Smooth muscle cell (in vitro differentiated cells): ENCODE data around the gene CACNB2. TPM values are rescaled to one million over a fixed set of nuclear protein-coding genes. Genes with fewer than 3 reads are reported as not detected.

Experiments
- DNase-seq: peaks from one replicate; lab custom pipeline; 2025; ENCODE audit not compliant: unreplicated experiment; lab: John Stamatoyannopoulos, UW
- H2AFZ ChIP-seq: fragments of 200-600 bp; sonication (generic); 2 replicates; pipeline ENCODE4 v1.6.0; 2016; ENCODE audit warnings: antibody characterized with exemption, low read depth, mild to moderate bottlenecking
- H3F3A ChIP-seq: fragments of 200-600 bp; sonication (generic); 2 replicates; pipeline ENCODE4 v1.6.0; 2017; ENCODE audit warnings: antibody characterized with exemption, low read depth
- H3K27ac ChIP-seq: fragments of 200-600 bp; sonication (generic); 2 replicates; pipeline ENCODE4 v1.5.1; 2016; ENCODE audit warnings: low read depth, mild to moderate bottlenecking
- H3K27me3 ChIP-seq: fragments of 200-600 bp; sonication (generic); 2 replicates; pipeline ENCODE4 v1.6.1; 2016; ENCODE audit warnings: low read depth, mild to moderate bottlenecking
- H3K36me3 ChIP-seq: fragments of 200-600 bp; sonication (generic); 2 replicates; pipeline ENCODE4 v1.5.1; 2016; ENCODE audit warnings: low read depth
- H3K4me1 ChIP-seq: fragments of 200-600 bp; sonication (generic); 2 replicates; pipeline ENCODE4 v1.5.1; 2016; ENCODE audit warnings: low read depth
- H3K4me2 ChIP-seq: fragments of 200-600 bp; sonication (generic); 2 replicates; pipeline ENCODE4 v1.6.0; 2016; ENCODE audit warnings: mild to moderate bottlenecking
- H3K4me3 ChIP-seq: fragments of 200-600 bp; sonication (generic); 2 replicates; pipeline ENCODE4 v1.5.1; 2016; ENCODE audit warnings: mild to moderate bottlenecking
- H3K79me2 ChIP-seq: fragments of 200-600 bp; sonication (generic); 2 replicates; pipeline ENCODE4 v1.6.0; 2016; ENCODE audit warnings: low read depth, mild to moderate bottlenecking
- H3K9ac ChIP-seq: fragments of 200-600 bp; sonication (generic); 2 replicates; pipeline ENCODE4 v1.6.0; 2016; ENCODE audit warnings: low read depth
- H3K9me3 ChIP-seq: fragments of 200-600 bp; sonication (generic); replicated peaks from 2 replicates; pipeline ENCODE4 v1.5.1; 2016; ENCODE audit warnings: low read depth
- H4K20me1 ChIP-seq: fragments of 200-600 bp; sonication (generic); 2 replicates; pipeline ENCODE4 v1.6.0; 2016; ENCODE audit warnings: low read depth
- WGBS: methylation state at CpG from one replicate; pipeline ENCODE4 v1.1.7; 2016; ENCODE audit warnings: low lambda C conversion rate; 5-methylcytosine and 5-hydroxymethylcytosine counted together
- polyA plus RNA-seq: library from polyadenylated mRNA; unstranded; fragments of >200 nt; fragmentation: Nextera tagmentation; extraction: Ambion mirVana; gene quantifications from 2 replicates; pipeline ENCODE4 v1.2.1, GENCODE V29; 2016
- total RNA-seq: library from RNA; depleted of rRNA; stranded (reverse); fragments of >200 nt; gene quantifications from 2 replicates; pipeline ENCODE4 v1.2.3, GENCODE V29; 2014
- TF ChIP-seq, protein P1 (sequence below): fragments of 200-600 bp; sonication (generic); IDR thresholded peaks from 2 replicates; pipeline ENCODE4 v1.5.1; 2017; ENCODE audit warnings: borderline replicate concordance, mild to moderate bottlenecking, antibody characterized with exemption; ENCODE audit not compliant: insufficient read depth, poor library complexity, severe bottlenecking

The CACNB2 gene
- total and polyA plus RNA-seq, 2 experiments from 2014 or later = 0.04 to 1.1 TPM

- no peak for DNase-seq
- Histone ChIP-seq H3K4me3 (no peak overlapping the region), H3K4me1 (no peaks in the 10 kb centered on the region), H3K27ac (no peak overlapping the region), H3K79me2 (no peaks in the 10 kb centered on the region), H3K36me3 (no peaks in the 10 kb centered on the region), H3F3A (no peaks in the 10 kb centered on the region), H3K9me3 (no peaks in the 10 kb centered on the region), H3K4me2 (no peak overlapping the region), H3K9ac (no peak overlapping the region), H2AFZ (no peak overlapping the region), H3K27me3 (peaks cover 26% of the 10 kb centered on the region), H4K20me1 (no peaks in the 10 kb centered on the region)
- 62% methylated on average over 10 of the region's 10 CpGs for WGBS
- TF ChIP-seq, protein P1, sequence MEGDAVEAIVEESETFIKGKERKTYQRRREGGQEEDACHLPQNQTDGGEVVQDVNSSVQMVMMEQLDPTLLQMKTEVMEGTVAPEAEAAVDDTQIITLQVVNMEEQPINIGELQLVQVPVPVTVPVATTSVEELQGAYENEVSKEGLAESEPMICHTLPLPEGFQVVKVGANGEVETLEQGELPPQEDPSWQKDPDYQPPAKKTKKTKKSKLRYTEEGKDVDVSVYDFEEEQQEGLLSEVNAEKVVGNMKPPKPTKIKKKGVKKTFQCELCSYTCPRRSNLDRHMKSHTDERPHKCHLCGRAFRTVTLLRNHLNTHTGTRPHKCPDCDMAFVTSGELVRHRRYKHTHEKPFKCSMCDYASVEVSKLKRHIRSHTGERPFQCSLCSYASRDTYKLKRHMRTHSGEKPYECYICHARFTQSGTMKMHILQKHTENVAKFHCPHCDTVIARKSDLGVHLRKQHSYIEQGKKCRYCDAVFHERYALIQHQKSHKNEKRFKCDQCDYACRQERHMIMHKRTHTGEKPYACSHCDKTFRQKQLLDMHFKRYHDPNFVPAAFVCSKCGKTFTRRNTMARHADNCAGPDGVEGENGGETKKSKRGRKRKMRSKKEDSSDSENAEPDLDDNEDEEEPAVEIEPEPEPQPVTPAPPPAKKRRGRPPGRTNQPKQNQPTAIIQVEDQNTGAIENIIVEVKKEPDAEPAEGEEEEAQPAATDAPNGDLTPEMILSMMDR = peak; percentile 81
These were observed 35.9 kb upstream of the CACNB2 start for GRCh38 chr10:18104223-18104872.

GRCh38 chr10:18109341-18109870 is 30.8 kb upstream of the CACNB2 start:
- 94% methylated on average over 6 of the region's 6 CpGs for WGBS
- TF ChIP-seq, protein P1 = no peak

GRCh38 chr10:18113881-18114280 is 26.3 kb upstream of the CACNB2 start:
- no peaks in the 10 kb centered on the region for H3K4me1 ChIP-seq
- no peaks in the 10 kb centered on the region for H4K20me1 ChIP-seq
- no peak overlapping the region for H3K9ac ChIP-seq
- TF ChIP-seq, protein P1 = no peak
- H3K4me3 ChIP-seq = no peak overlapping the region
- no peak overlapping the region for H3K4me2 ChIP-seq
- no peak overlapping the region for H2AFZ ChIP-seq
- no peaks in the 10 kb centered on the region for H3F3A ChIP-seq
- H3K27me3 ChIP-seq = peaks cover 9% of the 10 kb centered on the region
- no peaks in the 10 kb centered on the region for H3K36me3 ChIP-seq
- no peaks in the 10 kb centered on the region for H3K79me2 ChIP-seq
- WGBS = 62% methylated on average over 1 of the region's 1 CpG
- no peak for DNase-seq
- no peaks in the 10 kb centered on the region for H3K9me3 ChIP-seq
- no peak overlapping the region for H3K27ac ChIP-seq

More at GRCh38 chr10:18109341-18109870, 30.8 kb upstream of the CACNB2 start:
- Histone ChIP-seq H3K4me3 (no peak overlapping the region), H3K9ac (no peak overlapping the region), H3K27ac (no peak overlapping the region), H2AFZ (no peak overlapping the region), H3K9me3 (no peaks in the 10 kb centered on the region), H3K4me1 (no peaks in the 10 kb centered on the region), H3F3A (no peaks in the 10 kb centered on the region), H3K79me2 (no peaks in the 10 kb centered on the region), H3K4me2 (no peak overlapping the region), H3K27me3 (peaks cover 13% of the 10 kb centered on the region), H4K20me1 (no peaks in the 10 kb centered on the region), H3K36me3 (no peaks in the 10 kb centered on the region)
- no peak for DNase-seq

- Histone ChIP-seq H3K4me1 (no peaks in the 10 kb centered on the region), H3K9ac (no peak overlapping the region), H3K36me3 (no peaks in the 10 kb centered on the region), H2AFZ (no peak overlapping the region), H3K27me3 (peaks cover 9% of the 10 kb centered on the region), H3F3A (no peaks in the 10 kb centered on the region), H3K9me3 (no peaks in the 10 kb centered on the region), H4K20me1 (no peaks in the 10 kb centered on the region), H3K4me2 (no peak overlapping the region), H3K79me2 (no peaks in the 10 kb centered on the region), H3K4me3 (no peak overlapping the region), H3K27ac (no peak overlapping the region)
- DNase-seq = no peak
- 86% methylated on average over 2 of the region's 2 CpGs for WGBS
- TF ChIP-seq, protein P1 = no peak
These were observed 22.9 kb upstream of the CACNB2 start for GRCh38 chr10:18117276-18117675.
